GM12873 (cell line): Measurements from ENCODE around the gene TSPAN32.

Experiments used
- CTCF ChIP-seq: IDR thresholded peaks from 2 replicates; pipeline ENCODE4 v1.5.1; 2012; ENCODE audit warnings: low read depth, mild to moderate bottlenecking, moderate library complexity, low read length, control low read depth; ENCODE audit not compliant: insufficient read depth; ENCODE audit errors: missing control alignments

The TSPAN32 gene

GRCh38 chr11:2347308-2347830 is 45.6 kb downstream of the TSPAN32 start:
- no peak for TF ChIP-seq CTCF

- TF ChIP-seq CTCF: no peak
Observed at GRCh38 chr11:2348986-2349385, 47.2 kb downstream of the TSPAN32 start.

GRCh38 chr11:2351701-2352100 is 49.9 kb downstream of the TSPAN32 start:
- no peak for TF ChIP-seq CTCF

GRCh38 chr11:2352420-2352819 is 50.6 kb downstream of the TSPAN32 start:
- no peak for TF ChIP-seq CTCF

GRCh38 chr11:2355000-2355644 is 53.3 kb downstream of the TSPAN32 start:
- no peak for TF ChIP-seq CTCF

GRCh38 chr11:2357246-2357645 is 55.4 kb downstream of the TSPAN32 start:
- no peak for TF ChIP-seq CTCF

- TF ChIP-seq CTCF: no peak
Observed at GRCh38 chr11:2358754-2359442, 57.1 kb downstream of the TSPAN32 start.
